HL-60 (cell line): ENCODE data around the gene CCDC89.

Experiments used
- CTCF ChIP-seq: IDR thresholded peaks from one replicate; pipeline ENCODE4 v1.5.1; 2011; ENCODE audit warnings: low read length, control low read depth, inconsistent platforms; ENCODE audit not compliant: insufficient read depth
- GABPA ChIP-seq: IDR thresholded peaks from 2 replicates; pipeline ENCODE4 v1.6.1; 2012; ENCODE audit warnings: low read depth
- POLR2AphosphoS5 ChIP-seq: IDR thresholded peaks from 2 replicates; pipeline ENCODE4 v1.6.1; 2012; ENCODE audit warnings: low read depth
- REST ChIP-seq: IDR thresholded peaks from 2 replicates; pipeline ENCODE4 v1.6.1; 2012; ENCODE audit warnings: low read depth; ENCODE audit not compliant: insufficient replicate concordance

- TF ChIP-seq POLR2AphosphoS5, result no peak
- TF ChIP-seq CTCF, result no peak
- no peak for TF ChIP-seq REST
- TF ChIP-seq GABPA, result no peak
Observed at GRCh38 chr11:85726381-85726780, 40.4 kb upstream of the CCDC89 start.
